ENCODE results near the gene THPO.

Gene THPO

DNA sequence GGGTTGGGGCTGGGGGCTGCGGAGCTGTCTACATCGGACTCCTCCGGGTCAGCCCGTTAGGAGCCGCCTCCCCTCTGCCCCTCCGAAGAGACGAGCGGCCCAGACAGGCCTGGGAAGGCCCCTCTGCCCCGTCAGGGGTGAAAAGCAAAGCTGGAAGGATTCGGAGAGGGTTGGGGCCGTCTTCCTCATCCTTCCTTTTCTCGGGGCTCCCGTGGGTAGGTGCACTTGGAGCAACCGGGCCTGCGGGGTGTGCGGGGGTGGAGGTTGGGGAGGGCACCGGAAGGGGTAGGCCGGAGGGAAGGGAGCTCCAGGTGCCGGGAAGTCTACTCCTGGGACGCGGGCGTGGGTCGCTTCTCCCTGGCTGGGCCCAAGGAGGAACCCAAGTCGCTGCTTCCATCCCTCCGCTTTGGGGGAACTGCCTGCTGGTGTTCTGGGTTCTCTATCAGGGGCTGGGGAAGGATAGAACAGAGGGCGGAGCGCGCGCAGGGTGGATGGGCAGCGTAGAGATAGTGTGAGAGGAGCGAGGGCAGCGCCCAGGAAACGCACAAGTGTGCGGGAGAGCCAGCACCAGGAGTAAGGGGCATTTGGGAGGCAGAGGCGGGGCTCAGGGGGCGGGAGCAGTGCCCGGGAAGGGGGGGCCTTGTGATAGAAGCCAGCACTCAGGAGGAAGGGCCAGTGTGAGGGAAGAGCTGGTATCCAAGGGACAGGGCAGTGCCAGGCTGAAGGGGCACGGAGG is 15.9 kb downstream of the THPO start:
- peak; percentile 57 for DNase-seq

DNA sequence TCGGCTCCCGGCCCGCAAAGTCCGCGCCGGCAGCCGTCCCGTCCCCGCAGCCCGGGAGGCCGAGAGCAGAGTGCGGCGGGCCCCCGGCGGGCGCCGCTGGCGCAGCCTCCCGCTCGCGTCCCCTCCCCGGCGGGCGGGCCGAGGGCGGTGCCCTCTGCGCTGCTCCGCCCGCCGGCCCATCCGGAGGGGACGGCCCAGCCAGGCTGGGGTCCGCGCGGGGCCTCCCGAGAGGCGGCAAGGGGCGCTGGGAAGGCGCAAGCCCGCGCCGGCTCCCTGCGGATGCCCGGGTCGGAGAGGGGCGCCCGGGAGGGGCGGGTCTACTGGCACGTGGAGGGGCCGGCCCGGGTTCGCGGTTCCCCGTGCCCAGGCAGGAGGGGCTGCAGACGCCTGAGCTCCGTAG is 16.5 kb downstream of the THPO start, which contains the start of the genes CLCN2 and POLR2H:
TSS of gene CLCN2 (minus strand) at position 74 of the 400 bp plus-strand sequence. CDS start 126 bp downstream, outside the sequence.
TSS of gene POLR2H (plus strand) at position 179 of the 400 bp plus-strand sequence. CDS start 1,783 bp downstream, outside the sequence.
- peak; percentile 45 for DNase-seq

DNA sequence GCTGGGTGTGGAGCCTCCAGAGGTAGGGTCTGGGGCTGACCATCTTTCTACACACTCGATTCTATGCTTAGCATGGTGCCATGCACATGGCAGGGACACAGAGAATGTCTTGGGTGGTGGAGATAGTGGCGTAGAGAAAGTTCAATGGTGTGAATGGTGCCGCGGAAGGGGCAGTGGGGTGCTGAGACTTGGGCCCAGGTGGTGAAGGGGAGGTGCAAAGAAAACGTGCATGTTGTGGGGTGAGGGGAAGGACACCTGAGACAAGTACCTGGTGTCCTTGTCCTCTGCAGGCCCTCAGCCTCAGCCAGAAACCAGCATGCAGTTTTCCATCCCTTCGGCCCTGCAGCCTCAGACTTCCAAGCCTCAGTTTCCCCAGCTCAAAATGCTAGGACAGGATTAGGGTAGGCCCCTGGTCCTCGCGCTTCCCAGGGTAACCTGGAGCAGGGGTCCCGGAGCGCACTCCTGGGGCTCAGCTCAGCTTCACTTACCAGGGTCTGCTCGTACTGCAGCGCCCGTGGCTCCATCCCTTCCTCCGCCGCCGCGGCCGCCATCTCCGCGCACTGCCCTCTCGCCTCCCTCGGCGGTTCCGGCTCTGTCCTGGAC is 17.0 kb downstream of the THPO start:
- DNase-seq = no peak

DNA sequence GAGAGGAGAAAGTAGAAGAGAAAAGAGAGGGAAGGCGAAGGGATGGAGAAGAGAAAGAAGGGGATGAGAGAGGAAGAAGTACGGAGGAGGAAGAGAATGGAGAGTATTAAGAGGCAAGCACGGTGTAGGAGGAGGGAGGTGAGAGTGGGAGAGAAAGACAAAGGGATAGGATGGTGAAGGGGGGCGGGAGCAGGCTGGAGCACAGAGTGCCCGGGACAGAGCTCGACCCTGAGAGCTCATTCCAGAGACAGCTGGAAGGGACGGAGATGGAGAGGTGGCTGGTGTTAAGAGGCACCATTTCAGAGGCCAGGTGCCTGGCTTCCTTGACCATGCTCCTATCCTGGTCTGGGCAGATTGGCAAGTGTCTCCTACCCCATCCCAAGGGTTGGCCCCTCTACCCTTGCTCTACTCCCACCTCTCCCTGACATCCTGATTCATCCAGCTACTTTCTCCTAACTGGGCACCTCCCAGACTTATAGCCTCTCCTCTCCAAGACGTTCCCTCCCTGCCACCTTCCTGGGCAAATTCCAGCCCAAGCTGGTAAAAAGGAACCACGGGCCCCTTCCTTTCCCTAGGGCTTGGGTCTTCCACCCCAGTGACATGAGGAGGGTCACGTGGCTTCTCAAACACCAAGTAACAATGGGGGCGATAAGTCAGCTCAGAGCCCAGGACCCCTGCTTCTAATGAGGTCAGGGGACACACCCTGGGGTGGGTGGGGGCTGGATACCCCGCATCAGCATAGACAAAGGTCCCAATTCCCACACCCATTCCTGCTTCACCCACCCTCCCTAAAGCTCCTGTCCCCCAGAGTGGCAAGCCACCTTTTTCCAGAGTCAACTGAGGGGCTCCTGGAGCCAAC is 17.7 kb downstream of the THPO start:
- no peak for DNase-seq

DNA sequence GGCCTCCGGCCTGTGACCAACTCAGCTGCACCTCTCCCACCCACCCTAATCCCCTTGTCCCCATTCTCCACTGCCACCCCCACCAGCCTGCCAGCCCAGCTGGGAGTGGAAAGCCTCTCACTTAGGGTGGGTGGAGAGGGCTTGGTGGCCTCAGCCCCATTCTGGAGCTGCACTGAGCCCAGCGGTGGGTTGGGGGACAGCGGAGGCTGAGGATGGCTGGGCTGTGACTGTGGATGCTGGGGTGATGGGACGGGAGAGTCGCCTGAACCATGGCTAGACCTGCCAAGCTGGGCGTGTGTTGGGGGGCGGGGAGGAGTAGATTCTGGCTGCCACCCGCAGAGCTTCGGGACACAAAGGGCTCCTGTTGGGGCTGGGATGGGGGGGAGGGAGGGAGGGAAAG is 18.4 kb downstream of the THPO start:
- DNase-seq = no peak

DNA sequence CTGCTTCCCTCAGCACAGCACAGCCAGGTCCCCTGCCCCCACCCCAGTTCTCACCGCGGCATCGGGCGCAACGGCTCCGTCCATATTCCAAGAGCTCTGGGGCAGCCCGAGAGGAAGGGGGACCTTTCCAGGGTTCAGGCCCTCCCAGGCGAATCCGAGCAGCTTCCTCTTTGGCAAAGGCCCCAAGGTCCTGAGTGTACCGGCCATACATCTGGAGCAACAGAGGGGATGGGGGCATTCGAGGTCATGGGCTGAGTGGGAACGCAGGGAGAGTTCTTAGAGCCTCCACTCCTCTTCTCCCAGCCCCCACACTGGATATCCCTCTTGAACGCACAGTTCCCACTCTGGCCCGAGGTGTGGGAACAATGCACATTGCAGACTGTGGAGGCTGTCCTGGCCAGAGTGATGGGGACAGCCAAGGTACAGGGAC is 19.1 kb downstream of the THPO start:
- DNase-seq = no peak

DNA sequence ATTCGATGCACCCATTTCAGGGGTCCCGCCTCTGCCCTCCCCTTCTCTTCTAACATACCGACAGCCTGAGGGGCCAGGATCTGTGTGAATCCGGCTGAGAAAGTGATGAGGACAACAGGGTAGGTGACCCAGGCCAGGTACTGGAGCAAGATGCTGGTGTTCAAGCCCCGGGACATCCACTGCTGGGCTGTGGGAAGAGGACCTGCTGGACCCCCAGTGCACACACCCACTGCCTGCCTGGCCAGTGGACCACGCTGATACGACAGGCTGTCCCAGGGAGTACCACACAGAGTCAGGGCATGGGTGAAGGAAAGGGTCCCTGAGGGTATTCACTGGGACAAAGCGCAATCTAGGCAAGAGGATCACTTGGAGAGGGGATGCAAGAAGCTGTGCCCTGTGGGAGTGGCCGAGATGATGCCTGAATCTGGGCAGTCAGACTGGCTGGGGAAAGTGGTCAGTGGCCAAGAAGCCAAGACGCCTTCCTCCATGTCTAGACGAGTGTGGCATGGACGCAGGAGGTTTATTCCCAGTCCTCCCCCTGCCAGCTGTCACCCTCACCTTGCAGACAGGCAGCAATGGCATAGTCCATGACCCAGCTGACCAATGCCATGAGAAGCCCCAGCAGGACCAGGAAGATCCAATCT is 19.8 kb downstream of the THPO start:
- no peak for DNase-seq

DNA sequence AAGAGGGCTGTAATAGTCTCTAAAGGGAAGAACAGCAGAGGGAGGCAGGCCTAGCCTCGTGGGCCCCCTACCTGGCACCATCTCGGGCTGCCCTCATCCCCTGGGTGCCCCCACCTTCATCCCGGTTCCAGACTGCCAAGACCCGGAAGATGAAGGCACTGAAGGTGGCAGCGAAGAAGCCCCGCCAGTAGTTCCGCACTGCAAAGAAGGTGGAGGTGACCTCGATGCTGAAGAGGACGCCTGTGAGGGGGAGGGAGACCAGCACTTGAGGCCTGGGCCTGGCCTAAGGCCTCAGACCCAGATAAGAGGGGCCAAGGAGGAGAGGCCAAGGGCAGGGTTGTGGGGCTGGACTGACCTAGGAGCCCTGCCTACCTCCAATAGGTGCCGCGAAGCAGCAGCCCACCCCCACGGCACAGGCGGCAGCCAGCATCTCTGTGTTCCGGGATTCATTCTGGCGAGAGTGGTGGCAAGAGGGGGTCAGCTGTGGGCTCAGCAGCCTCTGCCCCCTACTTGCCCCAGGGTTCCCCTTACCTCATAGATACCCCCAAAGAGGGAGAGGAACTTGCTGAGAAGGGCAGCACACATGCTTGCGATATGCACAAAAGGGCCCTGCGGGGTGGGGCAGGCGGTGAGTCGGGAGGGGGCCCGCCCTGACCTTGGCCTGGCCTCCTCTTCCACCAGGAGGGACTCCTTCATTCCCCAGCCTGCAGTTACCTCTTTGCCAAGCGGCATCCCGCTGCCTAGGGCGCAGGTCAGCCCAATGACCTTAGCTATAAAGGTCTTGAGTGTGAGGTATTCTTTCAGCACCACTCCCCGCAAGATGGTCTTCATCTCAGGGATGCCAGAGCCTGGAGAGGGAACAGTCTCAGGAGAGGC is 20.5 kb downstream of the THPO start:
- DNase-seq = no peak

DNA sequence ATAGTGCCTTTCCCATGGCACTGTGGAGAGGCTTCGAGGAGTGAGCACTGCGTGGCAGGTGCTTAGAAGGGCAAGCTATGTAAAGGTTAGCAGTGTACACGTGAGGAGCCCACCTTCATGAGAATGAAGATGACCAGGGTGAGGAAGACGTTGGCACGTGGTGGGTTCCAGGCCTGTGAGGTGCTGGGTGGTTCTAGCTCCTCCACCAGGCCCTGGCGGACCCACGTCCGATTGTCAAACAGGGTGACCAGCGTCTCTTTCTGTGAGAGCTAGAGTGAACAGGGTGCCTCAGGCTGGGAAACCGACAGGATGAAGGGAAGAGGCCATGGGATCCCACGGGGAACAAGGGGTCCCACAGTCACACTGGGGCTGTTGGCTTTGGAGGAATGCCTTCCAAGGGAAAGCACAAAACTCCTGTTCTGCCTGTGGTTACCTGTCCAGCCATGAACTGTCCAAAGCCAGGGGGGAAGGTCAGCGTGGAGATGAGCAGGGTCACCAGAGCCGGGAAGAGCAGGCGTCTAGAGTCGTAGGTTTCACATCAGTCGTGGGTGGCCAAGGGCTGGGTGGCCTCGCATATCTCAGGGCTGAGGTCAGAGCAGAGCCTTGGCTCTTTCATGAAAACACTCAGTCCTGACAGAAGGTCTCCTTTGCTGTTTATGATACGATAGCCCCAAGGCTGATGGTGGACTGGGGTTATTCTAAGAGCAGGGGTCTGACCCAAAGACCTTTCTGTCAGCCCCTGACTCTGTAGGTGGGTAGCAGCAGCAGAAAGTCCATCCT is 22.6 kb downstream of the THPO start:
- DNase-seq = no peak

DNA sequence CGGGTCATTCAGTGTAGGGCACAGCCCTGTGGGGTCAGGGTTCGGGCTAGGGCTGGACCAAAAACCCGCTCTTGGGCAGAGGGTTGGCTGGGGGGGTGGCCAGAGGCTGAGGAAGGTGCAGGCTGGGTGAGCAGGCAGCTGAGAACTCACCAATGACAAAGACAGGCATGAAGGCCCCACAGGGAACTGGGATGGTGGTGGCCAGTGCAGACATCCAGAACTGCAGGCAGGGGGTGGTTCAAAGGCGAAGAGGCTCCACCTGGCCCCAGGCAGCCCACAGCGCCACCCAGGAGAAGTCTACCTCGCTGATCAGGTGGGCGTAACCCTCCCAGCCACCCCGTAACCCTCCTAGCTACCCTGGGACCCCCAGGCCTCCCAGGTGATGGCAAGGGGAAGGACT is 23.3 kb downstream of the THPO start:
- no peak for DNase-seq

DNA sequence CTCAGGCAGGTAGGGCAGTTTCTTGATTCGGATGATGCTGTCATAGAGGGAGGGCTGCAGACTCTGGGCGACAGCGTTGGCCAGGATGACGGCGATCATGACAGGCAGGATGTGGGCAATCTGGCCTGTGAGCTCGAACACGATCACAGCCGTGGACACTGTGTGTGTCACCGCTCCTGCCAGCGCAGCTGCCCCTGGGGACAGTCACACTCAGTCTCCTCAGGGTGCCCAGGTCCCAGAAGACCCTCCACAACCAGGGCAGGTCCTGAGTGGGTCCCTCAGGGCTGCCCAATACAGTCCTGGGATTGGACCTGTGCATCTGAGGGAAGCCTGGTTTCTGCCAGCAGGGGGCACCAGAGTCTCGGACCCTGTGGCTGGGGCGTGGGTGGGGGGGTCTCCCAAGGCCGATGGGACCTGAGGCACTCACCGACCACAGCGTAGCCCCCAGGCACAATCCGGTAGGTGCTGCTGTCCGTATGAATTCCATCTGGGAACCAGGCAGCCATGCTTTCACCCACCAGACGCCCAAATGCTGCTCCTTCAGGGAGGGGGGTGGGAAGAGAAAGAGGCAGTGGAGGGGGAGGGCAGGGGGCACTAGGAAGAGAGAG is 23.8 kb downstream of the THPO start:
- DNase-seq = no peak

DNA sequence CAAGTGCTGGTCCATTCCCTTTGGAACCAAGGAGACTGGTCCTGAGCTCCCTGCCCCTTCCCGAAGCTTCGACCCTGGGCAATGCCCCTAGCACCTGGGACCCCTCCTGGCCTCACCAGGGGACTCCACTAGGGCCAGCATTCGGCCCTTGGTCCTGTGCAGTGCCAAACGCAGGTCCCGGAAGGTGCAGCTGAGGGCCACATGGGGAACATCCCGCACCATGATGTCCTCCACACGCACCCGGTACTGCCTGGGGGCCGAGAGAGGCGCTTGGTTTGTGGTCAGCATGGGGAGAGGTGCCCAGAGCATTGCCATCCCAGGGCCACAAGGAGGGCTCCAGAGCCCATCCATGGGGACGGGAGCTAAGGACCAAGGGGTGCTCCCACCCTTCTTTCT is 24.5 kb downstream of the THPO start:
- no peak for DNase-seq

DNA sequence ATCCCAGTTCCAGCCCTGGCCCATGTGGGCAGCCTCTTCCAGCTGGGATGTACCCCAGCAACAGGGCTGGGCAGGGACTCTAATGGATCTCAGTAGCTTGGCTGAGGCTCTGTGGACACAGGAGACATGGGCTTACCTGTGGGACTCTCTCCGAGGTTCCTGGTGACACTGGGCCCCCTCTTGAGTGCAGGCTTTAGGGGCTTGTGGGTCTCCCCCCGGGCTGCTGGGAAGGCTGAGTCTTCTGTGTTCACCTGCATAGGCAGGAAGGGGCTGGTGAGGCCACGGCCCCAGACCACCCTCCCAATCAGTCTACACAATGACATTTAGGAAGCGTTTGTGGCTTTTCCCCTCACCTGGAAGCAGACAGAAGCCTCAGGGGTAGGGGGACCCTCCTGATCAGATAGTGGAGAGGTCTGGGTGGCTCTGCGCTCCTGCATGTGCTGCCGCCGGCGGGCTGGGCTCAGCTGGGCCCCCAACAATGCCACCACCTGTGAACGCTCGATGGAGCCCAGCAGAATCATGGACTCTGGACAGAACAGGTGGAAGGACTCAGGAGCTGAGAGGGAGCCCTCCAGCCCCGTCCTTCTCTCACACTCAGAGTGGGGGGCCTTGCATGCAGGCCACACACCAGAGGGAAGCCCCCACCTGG is 25.0 kb downstream of the THPO start:
- DNase-seq = no peak

DNA sequence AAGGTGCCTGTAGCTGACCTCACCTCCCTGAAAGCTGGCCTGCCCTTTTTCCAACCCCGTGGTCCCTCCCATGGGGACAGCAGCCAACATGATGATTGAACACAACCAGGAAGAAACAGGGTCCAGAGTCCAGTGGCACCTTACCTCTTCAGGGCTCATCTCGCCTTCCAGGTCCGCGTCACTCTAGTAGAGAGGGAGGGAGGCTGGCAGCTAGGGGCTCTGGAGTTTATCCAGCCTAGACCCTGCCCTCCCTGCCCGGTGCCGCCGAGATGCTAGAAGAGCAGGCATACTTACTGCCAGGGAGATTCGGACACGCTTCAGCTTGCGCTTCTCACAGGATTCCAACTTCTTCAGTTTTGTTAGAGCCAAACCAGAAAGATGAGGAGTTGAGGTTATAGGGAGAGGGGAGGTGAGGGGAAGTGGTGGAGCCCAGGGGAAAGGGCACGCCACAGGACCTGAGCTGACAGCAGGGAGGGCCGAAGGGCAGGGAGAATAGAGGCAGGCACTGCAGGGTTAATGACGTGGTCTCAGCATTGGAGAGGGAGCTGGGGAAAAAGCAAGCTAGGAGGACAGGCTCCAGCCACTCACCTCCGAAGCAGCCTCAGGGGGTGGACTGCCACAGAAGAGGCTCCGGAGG is 25.7 kb downstream of the THPO start:
- no peak for DNase-seq

DNA sequence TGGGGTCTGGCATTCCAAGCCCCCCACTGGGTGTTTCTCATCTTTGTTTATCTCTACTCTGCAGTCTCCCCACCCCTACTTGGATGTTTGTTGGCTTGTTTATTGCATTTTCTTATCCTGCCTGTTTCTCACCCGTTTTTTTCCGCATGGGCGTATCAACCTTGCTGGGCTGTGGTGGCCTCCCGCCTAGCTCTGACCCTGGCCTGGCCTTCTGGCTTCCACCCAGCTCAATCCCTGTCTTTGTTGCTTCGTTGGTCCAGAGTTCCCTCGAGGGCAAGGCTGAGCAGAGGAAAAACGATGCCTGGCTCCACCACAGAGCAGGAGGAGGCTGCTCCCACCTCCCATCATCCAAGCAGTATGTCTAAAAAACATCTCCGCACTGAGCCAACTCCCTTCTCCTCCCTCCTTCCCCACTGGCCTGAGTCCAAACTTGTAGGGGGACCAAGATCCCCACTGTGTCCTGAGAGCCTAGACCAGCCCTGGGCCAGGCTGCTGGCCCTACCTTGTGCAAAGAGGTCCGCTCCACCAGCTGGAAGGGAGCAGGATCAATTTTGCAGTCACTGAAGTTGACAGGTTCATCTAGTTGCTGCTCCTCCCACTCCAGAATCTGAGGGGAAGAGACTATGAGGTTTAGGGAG is 26.4 kb downstream of the THPO start:
- no peak for DNase-seq

DNA sequence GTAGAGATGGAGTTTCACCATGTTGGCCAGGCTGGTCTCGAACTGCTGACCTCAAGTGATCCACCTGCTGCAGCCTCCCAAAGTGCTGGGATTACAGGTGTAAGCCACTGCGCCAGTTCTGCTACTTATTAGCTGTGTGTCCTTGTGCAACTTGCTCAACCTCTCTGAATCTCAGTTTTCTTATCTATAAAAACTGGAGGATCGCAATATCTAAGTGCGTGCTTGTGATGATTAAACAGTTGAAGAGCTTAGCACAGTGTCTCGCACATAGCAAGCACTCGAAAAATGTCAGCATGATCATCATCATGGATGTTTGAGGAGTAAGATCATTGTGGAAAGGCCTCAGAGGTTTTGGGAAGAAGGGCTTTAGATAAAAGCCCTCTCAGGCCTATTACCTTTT is 27.4 kb downstream of the THPO start:
- no peak for DNase-seq

DNA sequence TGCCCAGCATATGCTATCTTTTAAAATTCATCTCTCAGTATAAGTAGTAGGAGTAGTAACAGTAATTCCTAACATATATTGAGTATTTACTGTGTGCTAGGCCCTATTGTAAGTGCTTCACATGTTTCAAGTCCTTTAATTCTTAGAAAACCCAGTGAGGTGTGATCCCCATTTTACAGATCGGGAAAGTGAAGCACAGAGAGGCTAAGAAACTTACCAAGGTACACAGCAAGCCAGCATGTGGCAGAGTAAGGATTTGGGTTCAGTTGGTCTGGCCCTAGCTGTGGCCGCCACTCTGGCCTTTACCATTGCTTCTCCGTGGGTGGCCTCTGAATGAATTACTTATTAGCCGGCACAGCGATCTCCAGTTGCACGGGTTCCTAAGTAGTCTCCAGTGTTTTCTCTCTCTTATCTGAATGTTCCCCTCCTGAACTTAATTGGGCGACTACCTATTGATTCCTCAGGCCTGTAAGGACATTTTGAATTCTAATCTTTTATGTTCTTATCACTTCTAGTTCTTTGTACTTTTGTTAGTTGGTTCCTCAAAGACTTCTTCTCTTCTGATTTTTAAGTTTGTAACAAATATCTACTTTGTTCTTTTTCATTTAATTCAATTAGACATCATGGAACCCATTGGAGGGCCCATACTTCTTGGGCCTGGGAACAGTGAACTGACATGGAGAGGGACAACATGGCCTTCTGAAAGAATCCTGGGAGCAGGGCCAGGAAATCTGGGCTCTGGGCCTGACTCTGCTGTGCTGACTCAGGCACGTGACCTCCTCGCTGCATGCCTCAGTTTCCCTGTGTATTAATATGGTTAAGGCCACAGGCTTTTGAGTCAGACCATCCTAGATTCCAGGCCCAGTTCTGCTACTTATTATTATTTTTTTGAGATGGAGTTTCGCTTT is 28.2 kb downstream of the THPO start:
- DNase-seq = no peak

DNA sequence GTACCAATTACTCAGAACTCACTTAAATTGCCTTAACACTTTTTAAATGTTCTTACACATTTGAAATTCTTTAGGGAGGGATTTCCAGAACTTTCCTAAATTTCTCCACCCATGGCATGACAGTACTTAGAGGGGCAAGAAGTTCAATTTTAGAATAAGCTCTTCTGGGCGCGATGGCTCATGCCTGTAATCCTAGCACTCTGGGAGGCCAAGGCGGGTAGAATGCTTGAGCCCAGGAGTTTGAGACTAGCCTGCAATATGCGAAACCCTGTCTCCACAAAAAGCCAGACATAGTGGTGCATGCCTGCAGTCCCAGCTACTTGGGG is 30.0 kb downstream of the THPO start:
- DNase-seq = no peak
